Heart left ventricle (tissue), 16 donors: ENCODE measurements around the gene CCNL2. TPM values are rescaled to one million over a fixed set of nuclear protein-coding genes. Genes with fewer than 3 reads are reported as not detected.

Source experiments
- ATAC-seq, 4 donors: fragments of 200-7000 bp; cut with Tn5 transposase; one replicate each; pipeline ENCODE4 v1.9.1; 2020 to 2022; ENCODE audit warnings: moderate library complexity in 4 of 4, mild to moderate bottlenecking in 3 of 4, moderate number of reproducible peaks in 1 of 4
- DNase-seq, 5 donors: peaks; one replicate each; pipeline ENCODE4 v3.0.0-alpha.2; 2020
- H3K27ac ChIP-seq, 12 donors: fragments of 200-600 bp; sonication (generic) in 4 of 12; one replicate each; pipeline versions ENCODE4 v1.5.0 to v1.8.0; 2016 to 2022; ENCODE audit warnings: mild to moderate bottlenecking in 2 of 12
- H3K27me3 ChIP-seq, 9 donors: fragments of 200-600 bp; sonication (generic) in 2 of 9; one replicate each; pipeline versions ENCODE4 v1.5.1 to v1.8.0; 2016 to 2022; ENCODE audit warnings: mild to moderate bottlenecking in 3 of 9
- H3K36me3 ChIP-seq, 9 donors: fragments of 200-600 bp; sonication (generic) in 2 of 9; one replicate each; pipeline versions ENCODE4 v1.5.0 to v1.8.0; 2018 to 2022; ENCODE audit warnings: mild to moderate bottlenecking in 2 of 9
- H3K4me1 ChIP-seq, 12 donors: fragments of 200-600 bp; sonication (generic) in 4 of 12; one replicate each; pipeline versions ENCODE4 v1.5.0 to v1.8.0; 2016 to 2022; ENCODE audit warnings: mild to moderate bottlenecking in 3 of 12
- H3K4me3 ChIP-seq, 12 donors: fragments of 200-600 bp; sonication (generic) in 4 of 12; one replicate each; pipeline versions ENCODE4 v1.5.0 to v1.8.0; 2017 to 2022; ENCODE audit warnings: mild to moderate bottlenecking in 9 of 12, moderate library complexity in 4 of 12
- H3K9me3 ChIP-seq, 12 donors: fragments of 200-600 bp; sonication (generic) in 4 of 12; one replicate each; pipeline versions ENCODE4 v1.5.0 to v1.8.0; 2016 to 2022; ENCODE audit warnings: mild to moderate bottlenecking in 1 of 12
- POLR2A ChIP-seq, 2 donors: fragments of 450-650 bp; IDR thresholded peaks; one replicate each; pipeline ENCODE4 v1.6.1; 2017; ENCODE audit warnings: antibody characterized with exemption in 2 of 2, mild to moderate bottlenecking in 2 of 2, moderate library complexity in 2 of 2
- WGBS, 4 donors: extraction: QIAGEN DNeasy Blood & Tissue Kit in 2 of 4; methylation state at CpG; one replicate each; pipeline versions ENCODE4 v1.1.5 to v1.1.7; 2013 to 2018; 5-methylcytosine and 5-hydroxymethylcytosine counted together
- intact Hi-C, 10 donors: fragments of 100-400 bp; cut with DNase I; formaldehyde crosslinking; loops; one replicate each; pipeline versions ENCODE4 v1.11.1 to v1.14.2; 2022
- polyA plus RNA-seq, 2 donors: library from polyadenylated mRNA; stranded (reverse); fragments of 200-250 nt; gene quantifications; one replicate each; pipeline ENCODE4 v1.2.3, GENCODE V29; 2013
- total RNA-seq, 9 donors: library from RNA; depleted of rRNA in 2 of 9; stranded (reverse); fragments of >200 nt in 2 of 9; fragmentation: NEBNext Ultra II Directional in 3 of 9; extraction: Animal tissue kit (Norgen Biotek cat#: 25700) in 3 of 9; gene quantifications; one replicate each; pipeline versions ENCODE4 v1.1.0 to v1.2.4, GENCODE V29; 2016 to 2023
- TF ChIP-seq, protein P1 (sequence below), 12 donors: fragments of 200-600 bp; sonication (generic) in 4 of 12; IDR thresholded peaks; one replicate each; pipeline versions ENCODE4 v1.5.0 to v1.8.0; 2018 to 2022; ENCODE audit warnings: antibody characterized with exemption in 12 of 12, mild to moderate bottlenecking in 5 of 12
- donor health status: ischemic (EF 13 %, LVEDD 7.1; RV severe dilation, severe dysfunction).
- donor health status: healthy with polysubstance abuse.
- donor health status: DM: no; HTN: yes; CAD: no.
- donor health status: DM: no; HTN: no; CAD: no.
- donor health status: ischemic (EF 25% LVEDD 6.9; RV normal size, moderate dysfunction).
- donor health status: ischemic (EF 25% LVEDD 5.7; RV mildly dilated, moderate dysfunction).
- donor health status: healthy.
- donor health status: DM: yes; HTN: yes; CAD: no.
- donor health status: ischemic (EF 35%, LVEDD 5.7; RV mildly dilated, moderate dysfunction).
- donor health status: nonischemic (EF 11% LVEDD 7.7; RV severe dilation, severe dysfunction).
- donor health status: DM: yes; HTN: yes; CAD: no.
- donor health status: PGD.
- donor health status: ischemic (EF 29% LVEDD 5.4; RV normal size, mild dysfunction).
- donor health status: nonischemic (EF 23%, LVEDD 6.1; RV moderate dilation, normal function).

The CCNL2 gene
- total and polyA plus RNA-seq, 11 donors: 35.4 to 87.8 (median 50.7) TPM

DNA sequence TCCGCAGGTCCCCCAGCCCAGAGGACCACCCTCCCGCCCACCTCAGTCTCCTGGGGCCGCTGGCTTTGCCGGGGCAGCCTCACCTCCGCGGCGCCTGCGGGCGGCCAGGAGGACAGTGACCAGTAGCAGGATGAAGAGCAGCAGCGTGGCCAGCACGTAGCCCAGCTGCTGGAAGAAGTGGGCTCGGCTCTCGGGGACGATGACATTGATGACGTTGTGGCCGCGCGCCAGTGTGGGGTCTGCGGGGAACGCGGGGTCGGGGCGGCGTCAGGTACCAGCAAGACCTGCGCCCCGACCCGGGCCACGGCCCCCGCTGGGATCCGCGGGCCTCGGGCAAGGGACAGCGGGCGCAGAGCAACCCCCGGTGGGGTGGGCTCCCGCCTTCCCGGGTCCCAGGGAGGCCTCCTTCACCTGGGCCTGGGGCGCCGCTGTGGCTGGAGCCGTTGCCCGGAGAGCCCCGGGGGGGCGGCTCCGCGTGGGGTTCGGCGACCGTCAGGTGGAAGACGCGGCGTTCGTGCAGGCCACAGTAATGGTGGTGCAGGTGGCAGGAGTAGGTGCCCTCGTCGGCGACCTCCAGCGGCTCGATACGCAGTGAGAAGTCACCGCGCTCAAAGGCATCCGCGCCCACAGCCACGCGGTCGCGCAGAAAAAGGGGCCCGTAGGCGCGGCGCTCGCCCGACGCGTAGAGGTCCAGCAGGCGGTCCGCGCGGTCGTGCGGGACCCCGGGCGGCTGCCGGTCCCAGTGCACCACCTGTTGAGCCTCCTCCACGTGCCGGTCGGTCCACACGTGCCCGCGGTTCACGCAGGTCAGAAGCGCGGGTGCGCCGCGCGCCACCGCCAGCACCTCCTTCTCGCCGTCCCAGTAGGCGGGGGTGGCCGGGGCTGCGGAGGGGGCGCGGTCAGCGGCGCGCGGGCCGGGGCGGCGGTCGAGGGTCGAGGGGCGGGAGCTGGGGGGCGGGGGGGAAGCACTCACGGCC, 44.6 kb downstream of the CCNL2 start:
- WGBS, 4 donors: 23 to 47% (median 32%) methylated on average over 23 to 116 of the region's 116 CpGs
- Histone ChIP-seq H3K36me3 (peaks cover 0 to 24% (median 0%) of the 10 kb centered on the region in 9 donors), H3K27me3 (peaks cover 4 to 58% (median 22%) of the 10 kb centered on the region in 9 donors), H3K9me3 (no peaks in the 10 kb centered on the region), H3K4me1 (peaks cover 0 to 55% (median 36%) of the 10 kb centered on the region in 12 donors), H3K27ac (peak overlapping the region in 4 of 12 donors; percentile 34 to 91 (median 44)), H3K4me3 (peak overlapping the region in 7 of 12 donors; percentile 5 to 80 (median 38))
- intact Hi-C loops: no loop called here
- peak in 1 of 5 donors; percentile 29 for DNase-seq
- ATAC-seq: no peak
- no peak for TF ChIP-seq POLR2A (IDR thresholded peaks at IDR 0.05)
- TF ChIP-seq, protein P1, sequence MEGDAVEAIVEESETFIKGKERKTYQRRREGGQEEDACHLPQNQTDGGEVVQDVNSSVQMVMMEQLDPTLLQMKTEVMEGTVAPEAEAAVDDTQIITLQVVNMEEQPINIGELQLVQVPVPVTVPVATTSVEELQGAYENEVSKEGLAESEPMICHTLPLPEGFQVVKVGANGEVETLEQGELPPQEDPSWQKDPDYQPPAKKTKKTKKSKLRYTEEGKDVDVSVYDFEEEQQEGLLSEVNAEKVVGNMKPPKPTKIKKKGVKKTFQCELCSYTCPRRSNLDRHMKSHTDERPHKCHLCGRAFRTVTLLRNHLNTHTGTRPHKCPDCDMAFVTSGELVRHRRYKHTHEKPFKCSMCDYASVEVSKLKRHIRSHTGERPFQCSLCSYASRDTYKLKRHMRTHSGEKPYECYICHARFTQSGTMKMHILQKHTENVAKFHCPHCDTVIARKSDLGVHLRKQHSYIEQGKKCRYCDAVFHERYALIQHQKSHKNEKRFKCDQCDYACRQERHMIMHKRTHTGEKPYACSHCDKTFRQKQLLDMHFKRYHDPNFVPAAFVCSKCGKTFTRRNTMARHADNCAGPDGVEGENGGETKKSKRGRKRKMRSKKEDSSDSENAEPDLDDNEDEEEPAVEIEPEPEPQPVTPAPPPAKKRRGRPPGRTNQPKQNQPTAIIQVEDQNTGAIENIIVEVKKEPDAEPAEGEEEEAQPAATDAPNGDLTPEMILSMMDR (IDR thresholded peaks at IDR 0.05): no peak

DNA sequence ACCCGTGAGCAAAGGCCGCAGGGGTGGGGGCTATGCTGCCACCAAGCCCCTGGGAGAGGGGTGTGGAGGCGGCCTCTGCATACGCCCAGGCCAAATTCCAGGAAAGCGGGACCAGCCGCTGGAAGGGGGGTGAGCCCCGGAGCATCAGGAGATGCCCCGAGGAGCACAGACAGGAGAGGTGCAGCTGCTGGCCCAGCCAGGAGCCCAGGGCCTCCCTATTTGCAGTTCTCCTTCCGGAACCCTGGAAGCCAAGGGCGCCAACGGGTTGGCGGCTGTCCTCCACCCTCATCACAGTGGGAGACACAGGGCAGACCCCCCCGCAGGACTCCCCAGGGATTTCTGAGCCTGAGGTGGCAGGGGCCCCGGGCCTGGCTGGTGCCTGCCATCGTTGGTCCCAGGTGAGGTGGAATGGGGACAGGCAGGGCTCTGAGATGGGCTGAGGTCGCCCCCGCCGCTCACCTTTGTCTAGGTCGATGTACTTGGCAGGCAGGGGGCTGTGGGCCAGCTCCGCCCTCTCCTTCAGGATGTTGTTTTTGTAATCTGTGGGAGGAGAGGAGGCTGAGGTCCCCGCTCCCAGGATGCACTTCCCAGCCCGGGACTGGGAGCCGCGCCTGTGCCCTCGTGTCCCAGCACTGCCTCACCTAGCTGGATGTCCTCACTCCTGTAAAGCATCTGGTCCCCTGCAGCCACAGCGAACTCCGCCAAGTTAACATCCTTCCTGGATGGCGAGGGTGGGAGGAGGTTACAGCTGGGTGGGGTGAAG, 45.6 kb downstream of the CCNL2 start:
- Histone ChIP-seq H3K27me3 (peaks cover 4 to 52% (median 22%) of the 10 kb centered on the region in 9 donors), H3K27ac (peak overlapping the region in 2 of 12 donors; percentile 48 to 66), H3K4me3 (peak overlapping the region in 3 of 12 donors; percentile 6 to 80 (median 7)), H3K4me1 (peaks cover 0 to 57% (median 33%) of the 10 kb centered on the region in 12 donors), H3K36me3 (peaks cover 0 to 24% (median 0%) of the 10 kb centered on the region in 9 donors), H3K9me3 (no peaks in the 10 kb centered on the region)
- no peak for ATAC-seq
- WGBS, 4 donors: 28 to 44% (median 41%) methylated on average over 14 to 28 of the region's 28 CpGs
- intact Hi-C loops: no loop called here
- DNase-seq: no peak
- TF ChIP-seq POLR2A (IDR thresholded peaks at IDR 0.05): no peak
- TF ChIP-seq, protein P1 (IDR thresholded peaks at IDR 0.05): no peak

DNA sequence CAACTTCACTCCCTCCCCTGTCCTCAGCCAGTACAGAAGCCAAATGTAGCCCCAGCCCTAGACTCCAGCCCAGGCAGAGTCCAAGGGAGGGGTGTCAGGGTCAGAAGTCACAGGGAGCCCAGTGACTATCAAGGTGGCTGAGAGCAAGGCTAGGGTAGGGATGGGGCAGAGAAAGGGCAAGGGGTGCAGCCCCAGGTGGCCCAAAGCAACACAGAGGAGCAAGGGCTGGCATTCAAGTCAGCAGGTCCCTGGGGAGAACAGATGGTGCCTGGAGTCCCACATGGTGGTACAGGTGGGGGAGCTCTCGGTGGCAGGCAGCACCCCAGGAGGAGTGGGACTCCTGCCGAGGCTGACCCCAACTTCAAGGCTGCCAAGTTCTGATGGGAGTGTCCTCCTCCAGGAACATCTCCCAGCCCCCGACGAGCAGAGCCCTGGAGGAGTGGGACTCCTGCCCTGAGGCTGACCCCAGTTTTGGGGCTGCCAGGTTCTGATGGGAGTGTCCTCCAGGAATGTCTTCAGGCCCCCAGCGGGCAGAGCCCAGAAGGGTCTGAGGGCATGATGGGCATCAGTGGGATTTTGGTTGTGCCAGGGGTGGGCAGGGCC, 46.2 kb downstream of the CCNL2 start:
- no peak for DNase-seq
- no peak for ATAC-seq

More for the DNA sequence above, 46.2 kb downstream of the CCNL2 start:
- Histone ChIP-seq H3K9me3 (no peaks in the 10 kb centered on the region), H3K4me1 (peaks cover 2 to 64% (median 37%) of the 10 kb centered on the region in 12 donors), H3K4me3 (peak overlapping the region in 2 of 12 donors; percentile 7 to 32), H3K36me3 (peaks cover 0 to 24% (median 0%) of the 10 kb centered on the region in 9 donors), H3K27ac (peak overlapping the region in 5 of 12 donors; percentile 2 to 79 (median 66)), H3K27me3 (peaks cover 4 to 46% (median 18%) of the 10 kb centered on the region in 9 donors)
- 23 to 44% (median 31%) methylated on average over 3 to 5 of the region's 5 CpGs for WGBS, 4 donors
- intact Hi-C loops: no loop called here
- TF ChIP-seq, protein P1 (IDR thresholded peaks at IDR 0.05): no peak
- TF ChIP-seq POLR2A (IDR thresholded peaks at IDR 0.05): no peak
